DND-41 (cell line): Measurements from ENCODE around the gene CHN2.

Experiments used
- CTCF ChIP-seq: IDR thresholded peaks from 2 replicates; pipeline ENCODE4 v1.5.1; 2012; ENCODE audit warnings: borderline replicate concordance, low read length, moderate library complexity, mild to moderate bottlenecking; ENCODE audit not compliant: poor library complexity, severe bottlenecking; ENCODE audit errors: extremely low read depth
- EZH2 ChIP-seq: IDR thresholded peaks from 3 replicates; pipeline ENCODE4 v1.6.1; 2012; ENCODE audit warnings: borderline replicate concordance, low read depth, mild to moderate bottlenecking, moderate library complexity, low read length, inconsistent platforms; ENCODE audit not compliant: severe bottlenecking

- peak; percentile 85 for TF ChIP-seq CTCF
- no peak for TF ChIP-seq EZH2
Observed at GRCh38 chr7:29189743-29190201, 4.8 kb upstream of the CHN2 start.
